Karpas-422 (cell line): ENCODE results near the gene ITGA1. TPM values are rescaled to one million over a fixed set of nuclear protein-coding genes. Genes with fewer than 3 reads are reported as not detected.
"Not testable (repeated sequence)": the region's sequence is repeated elsewhere in the genome, so short reads cannot be mapped to it uniquely, and the experiment has no call there.

Source experiments
- DNase-seq: peaks from one replicate; pipeline ENCODE4 v3.0.0-alpha.2; 2015
- H2AFZ ChIP-seq: fragments of 200-600 bp; sonication (generic); 2 replicates; pipeline ENCODE4 v1.6.1; 2014; ENCODE audit warnings: antibody characterized with exemption, low read length, mixed read lengths
- H3K27ac ChIP-seq: fragments of 200-600 bp; sonication (generic); 2 replicates; pipeline ENCODE4 v1.5.1; 2014; ENCODE audit warnings: mild to moderate bottlenecking, low read length, moderate library complexity
- H3K27me3 ChIP-seq: fragments of 200-600 bp; sonication (generic); 2 replicates; pipeline ENCODE4 v1.6.1; 2014; ENCODE audit warnings: low read length, mixed read lengths
- H3K36me3 ChIP-seq: fragments of 200-600 bp; sonication (generic); 2 replicates; pipeline ENCODE4 v1.6.1; 2014; ENCODE audit warnings: low read length, mixed read lengths; ENCODE audit not compliant: insufficient read depth
- H3K4me1 ChIP-seq: fragments of 200-600 bp; sonication (generic); 2 replicates; pipeline ENCODE4 v1.6.1; 2014; ENCODE audit warnings: mild to moderate bottlenecking, low read length, mixed read lengths
- H3K4me2 ChIP-seq: fragments of 200-600 bp; sonication (generic); 2 replicates; pipeline ENCODE4 v1.6.1; 2014; ENCODE audit warnings: low read length, low read depth, mild to moderate bottlenecking; ENCODE audit not compliant: poor library complexity, severe bottlenecking
- H3K4me3 ChIP-seq: fragments of 200-600 bp; sonication (generic); 2 replicates; pipeline ENCODE4 v1.5.1; 2014; ENCODE audit warnings: mild to moderate bottlenecking, antibody characterized with exemption, low read length, mixed read lengths
- H3K79me2 ChIP-seq: fragments of 200-600 bp; sonication (generic); 2 replicates; pipeline ENCODE4 v1.6.1; 2014; ENCODE audit warnings: mild to moderate bottlenecking, low read length, mixed read lengths
- H3K9ac ChIP-seq: fragments of 200-600 bp; sonication (generic); 2 replicates; pipeline ENCODE4 v1.6.0; 2014; ENCODE audit warnings: low read length
- H3K9me2 ChIP-seq: fragments of 200-600 bp; sonication (generic), shearing (Covaris generic); replicated peaks from 2 replicates; pipeline ENCODE4 v1.6.0; 2014; ENCODE audit warnings: mild to moderate bottlenecking, low read length, moderate library complexity; ENCODE audit not compliant: insufficient read depth
- H3K9me3 ChIP-seq: fragments of 300-700, 200-600 bp; sonication (generic); 2 replicates; pipeline ENCODE4 v1.6.1; 2014; ENCODE audit warnings: low read length, mixed read lengths
- H4K20me1 ChIP-seq: fragments of 200-600 bp; sonication (generic); 2 replicates; pipeline ENCODE4 v1.6.1; 2014; ENCODE audit warnings: mild to moderate bottlenecking, antibody characterized with exemption, low read length, low read depth; ENCODE audit not compliant: insufficient read depth
- total RNA-seq: library from RNA; depleted of rRNA; stranded (reverse); fragments of >200 nt; shearing (Covaris generic); gene quantifications from 2 replicates; pipeline ENCODE4 v1.2.3, GENCODE V29; 2014; ENCODE audit warnings: low replicate concordance

Gene ITGA1
- total RNA-seq, 1 experiment from 2014 or later, result not detected

DNA sequence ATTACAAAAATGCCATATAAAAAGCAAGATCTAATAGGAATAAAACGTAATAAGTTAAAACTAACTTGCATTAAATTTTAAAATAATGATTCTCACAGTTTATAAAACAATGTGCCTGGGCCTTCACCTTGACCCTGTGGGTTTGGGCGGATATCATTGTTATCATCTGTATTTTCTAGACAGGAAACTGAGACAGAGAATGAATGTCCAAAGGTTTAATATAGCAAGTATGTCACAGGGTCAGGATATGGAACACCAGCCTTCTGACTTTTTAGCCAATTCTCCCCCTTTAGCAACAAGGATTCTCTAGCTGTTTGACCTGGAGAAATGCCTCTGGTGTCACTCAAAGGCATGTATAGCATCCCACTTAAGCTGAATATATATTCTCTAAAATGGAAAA, 67.2 kb downstream of the ITGA1 start:
- no peak for DNase-seq
- no peak overlapping the region for H3K27ac ChIP-seq

GRCh38 chr5:52856564-52856963, 68.8 kb downstream of the ITGA1 start:
- no peak for DNase-seq
- Histone ChIP-seq H3K27ac (no peak overlapping the region), H3K4me2 (no peak overlapping the region)

More for the DNA sequence above, 67.2 kb downstream of the ITGA1 start:
- Histone ChIP-seq H3K36me3 (no peaks in the 10 kb centered on the region), H3K4me3 (no peak overlapping the region), H3K27me3 (no peaks in the 10 kb centered on the region), H2AFZ (no peak overlapping the region), H3K4me1 (no peaks in the 10 kb centered on the region; the same call in 1 of the 2 replicates), H3K9ac (no peak overlapping the region), H3K9me3 (no peaks in the 10 kb centered on the region), H3K9me2 (no peaks in the 10 kb centered on the region), H4K20me1 (no peaks in the 10 kb centered on the region), H3K79me2 (no peaks in the 10 kb centered on the region), H3K4me2 (no peak overlapping the region)

GRCh38 chr5:52859628-52860027, 71.9 kb downstream of the ITGA1 start:
- no peak overlapping the region for H3K4me3 ChIP-seq
- H3K4me2 ChIP-seq, result no peak overlapping the region
- no peaks in the 10 kb centered on the region for H3K27me3 ChIP-seq
- H4K20me1 ChIP-seq, result no peaks in the 10 kb centered on the region
- no peaks in the 10 kb centered on the region for H3K79me2 ChIP-seq
- no peaks in the 10 kb centered on the region for H3K36me3 ChIP-seq
- H3K9me3 ChIP-seq, result no peaks in the 10 kb centered on the region
- H3K27ac ChIP-seq, result no peak overlapping the region
- H2AFZ ChIP-seq, result no peak overlapping the region
- H3K4me1 ChIP-seq, result no peaks in the 10 kb centered on the region; the same call in 1 of the 2 replicates
- H3K9ac ChIP-seq, result no peak overlapping the region
- no peak for DNase-seq
- no peaks in the 10 kb centered on the region for H3K9me2 ChIP-seq

More at GRCh38 chr5:52856564-52856963, 68.8 kb downstream of the ITGA1 start:
- no peak overlapping the region for H2AFZ ChIP-seq
- H3K79me2 ChIP-seq, result no peaks in the 10 kb centered on the region
- H3K4me1 ChIP-seq, result no peaks in the 10 kb centered on the region; the same call in 1 of the 2 replicates
- no peaks in the 10 kb centered on the region for H3K36me3 ChIP-seq
- no peaks in the 10 kb centered on the region for H3K27me3 ChIP-seq
- no peak overlapping the region for H3K4me3 ChIP-seq
- H4K20me1 ChIP-seq, result no peaks in the 10 kb centered on the region
- no peaks in the 10 kb centered on the region for H3K9me2 ChIP-seq
- H3K9me3 ChIP-seq, result no peaks in the 10 kb centered on the region
- no peak overlapping the region for H3K9ac ChIP-seq

DNA sequence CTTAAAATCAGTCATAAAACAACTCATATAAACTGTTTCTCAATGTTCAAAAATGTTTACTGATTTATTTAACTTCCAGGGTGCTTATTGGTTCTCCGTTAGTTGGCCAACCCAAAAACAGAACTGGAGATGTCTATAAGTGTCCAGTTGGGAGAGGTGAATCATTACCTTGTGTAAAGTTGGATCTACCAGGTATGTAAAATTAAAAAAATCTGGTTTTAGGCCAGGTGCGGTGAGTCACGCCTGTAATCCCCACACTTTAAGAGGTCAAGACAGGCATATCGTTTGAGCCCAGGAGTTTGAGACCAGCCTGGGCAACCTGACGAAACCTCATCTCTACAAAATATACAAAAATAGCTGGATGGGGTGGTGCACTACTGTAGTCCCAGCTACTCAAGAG, 73.7 kb downstream of the ITGA1 start:
- H3K36me3 ChIP-seq, result no peaks in the 10 kb centered on the region
- no peak overlapping the region for H3K9ac ChIP-seq
- no peaks in the 10 kb centered on the region for H3K27me3 ChIP-seq
- no peaks in the 10 kb centered on the region for H3K9me3 ChIP-seq
- H3K4me1 ChIP-seq, result no peaks in the 10 kb centered on the region; the same call in 1 of the 2 replicates
- no peak overlapping the region for H3K4me3 ChIP-seq
- H4K20me1 ChIP-seq, result no peaks in the 10 kb centered on the region
- no peaks in the 10 kb centered on the region for H3K79me2 ChIP-seq
- no peak for DNase-seq
- H3K27ac ChIP-seq, result no peak overlapping the region
- H3K4me2 ChIP-seq, result no peak overlapping the region
- H2AFZ ChIP-seq, result no peak overlapping the region
- H3K9me2 ChIP-seq, result no peaks in the 10 kb centered on the region

DNA sequence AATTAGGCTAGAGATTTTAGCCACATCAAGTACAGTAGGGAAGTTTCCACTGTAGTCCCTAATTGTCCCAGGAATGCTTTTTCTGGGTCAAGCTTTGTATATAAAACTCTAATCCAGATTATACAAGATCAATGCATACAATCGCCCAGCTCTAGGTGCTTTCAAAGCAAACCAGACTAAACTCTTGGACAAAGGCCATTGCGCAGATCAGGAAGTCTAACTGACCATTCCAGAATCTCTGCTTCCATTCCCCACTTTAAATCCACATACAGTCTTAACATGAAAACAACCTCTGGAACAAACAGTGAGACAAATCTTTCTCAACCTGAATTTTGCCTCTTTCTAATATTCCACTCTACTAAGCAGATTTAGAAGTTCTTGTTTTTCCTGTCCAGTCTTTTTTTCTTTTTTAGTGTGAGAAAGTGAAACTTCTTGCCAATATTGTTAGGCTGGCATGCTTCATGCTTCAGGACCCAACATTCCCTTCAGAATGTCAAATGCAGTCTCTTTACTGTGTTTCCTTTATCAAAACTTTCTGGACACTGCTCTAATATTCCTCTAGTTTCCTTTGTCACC, 76.1 kb downstream of the ITGA1 start:
- Histone ChIP-seq H3K4me3 (no peak overlapping the region), H4K20me1 (no peaks in the 10 kb centered on the region), H3K27ac (no peak overlapping the region), H3K36me3 (no peaks in the 10 kb centered on the region), H3K79me2 (no peaks in the 10 kb centered on the region), H3K9me3 (no peaks in the 10 kb centered on the region), H2AFZ (no peak overlapping the region), H3K9ac (no peak overlapping the region), H3K4me1 (no peaks in the 10 kb centered on the region), H3K27me3 (no peaks in the 10 kb centered on the region), H3K9me2 (no peaks in the 10 kb centered on the region), H3K4me2 (no peak overlapping the region)
- DNase-seq, result no peak

GRCh38 chr5:52864371-52864770, 76.7 kb downstream of the ITGA1 start:
- Histone ChIP-seq H3K9me3 (no peaks in the 10 kb centered on the region), H3K4me1 (no peaks in the 10 kb centered on the region), H3K9ac (no peak overlapping the region), H3K4me2 (no peak overlapping the region), H3K4me3 (no peak overlapping the region), H3K27me3 (no peaks in the 10 kb centered on the region), H2AFZ (no peak overlapping the region), H3K9me2 (no peaks in the 10 kb centered on the region), H3K79me2 (no peaks in the 10 kb centered on the region), H3K27ac (no peak overlapping the region), H4K20me1 (no peaks in the 10 kb centered on the region), H3K36me3 (no peaks in the 10 kb centered on the region)
- DNase-seq, result no peak

GRCh38 chr5:52864884-52865283, 77.2 kb downstream of the ITGA1 start:
- Histone ChIP-seq H3K4me2 (no peak overlapping the region), H3K9me2 (no peaks in the 10 kb centered on the region), H3K4me3 (no peak overlapping the region), H3K9me3 (no peaks in the 10 kb centered on the region), H3K4me1 (no peaks in the 10 kb centered on the region), H3K27me3 (no peaks in the 10 kb centered on the region), H3K27ac (no peak overlapping the region), H3K9ac (no peak overlapping the region), H4K20me1 (no peaks in the 10 kb centered on the region), H3K79me2 (no peaks in the 10 kb centered on the region), H3K36me3 (no peaks in the 10 kb centered on the region), H2AFZ (no peak overlapping the region)
- DNase-seq, result no peak

GRCh38 chr5:52865991-52866390, 78.3 kb downstream of the ITGA1 start:
- not testable (repeated sequence) for H3K27me3 ChIP-seq, DNase-seq, H3K36me3 ChIP-seq, H3K9me2 ChIP-seq, H3K27ac ChIP-seq, H3K4me2 ChIP-seq, H3K9me3 ChIP-seq, H3K9ac ChIP-seq, H3K4me1 ChIP-seq, H2AFZ ChIP-seq, H3K4me3 ChIP-seq, H4K20me1 ChIP-seq, H3K79me2 ChIP-seq
